ENCODE data around the gene DEPP1.

Gene DEPP1

GRCh38 chr10:44931621-44932516 lies 46.7 kb downstream of the DEPP1 start:
- DNase-seq = no peak

- DNase-seq = no peak
Observed at GRCh38 chr10:44930904-44931620, 47.5 kb downstream of the DEPP1 start.

- DNase-seq = no peak
Observed at GRCh38 chr10:44929356-44930255, 49.0 kb downstream of the DEPP1 start.

GRCh38 chr10:44928462-44928861 lies 50.1 kb downstream of the DEPP1 start:
- DNase-seq = no peak

GRCh38 chr10:44927352-44927751 lies 51.3 kb downstream of the DEPP1 start:
- DNase-seq = no peak

- DNase-seq = no peak
Observed at GRCh38 chr10:44926751-44927351, 51.8 kb downstream of the DEPP1 start.
